ENCODE data around the gene TRIM68. TPM values are rescaled to one million over a fixed set of nuclear protein-coding genes. Genes with fewer than 3 reads are reported as not detected.

TRIM68 gene, protein sequence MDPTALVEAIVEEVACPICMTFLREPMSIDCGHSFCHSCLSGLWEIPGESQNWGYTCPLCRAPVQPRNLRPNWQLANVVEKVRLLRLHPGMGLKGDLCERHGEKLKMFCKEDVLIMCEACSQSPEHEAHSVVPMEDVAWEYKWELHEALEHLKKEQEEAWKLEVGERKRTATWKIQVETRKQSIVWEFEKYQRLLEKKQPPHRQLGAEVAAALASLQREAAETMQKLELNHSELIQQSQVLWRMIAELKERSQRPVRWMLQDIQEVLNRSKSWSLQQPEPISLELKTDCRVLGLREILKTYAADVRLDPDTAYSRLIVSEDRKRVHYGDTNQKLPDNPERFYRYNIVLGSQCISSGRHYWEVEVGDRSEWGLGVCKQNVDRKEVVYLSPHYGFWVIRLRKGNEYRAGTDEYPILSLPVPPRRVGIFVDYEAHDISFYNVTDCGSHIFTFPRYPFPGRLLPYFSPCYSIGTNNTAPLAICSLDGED
- polyA plus RNA-seq (2013, experiment 1 of 2), result 8.2 TPM
- 6.2 TPM for polyA plus RNA-seq (2013, experiment 2 of 2)

DNA sequence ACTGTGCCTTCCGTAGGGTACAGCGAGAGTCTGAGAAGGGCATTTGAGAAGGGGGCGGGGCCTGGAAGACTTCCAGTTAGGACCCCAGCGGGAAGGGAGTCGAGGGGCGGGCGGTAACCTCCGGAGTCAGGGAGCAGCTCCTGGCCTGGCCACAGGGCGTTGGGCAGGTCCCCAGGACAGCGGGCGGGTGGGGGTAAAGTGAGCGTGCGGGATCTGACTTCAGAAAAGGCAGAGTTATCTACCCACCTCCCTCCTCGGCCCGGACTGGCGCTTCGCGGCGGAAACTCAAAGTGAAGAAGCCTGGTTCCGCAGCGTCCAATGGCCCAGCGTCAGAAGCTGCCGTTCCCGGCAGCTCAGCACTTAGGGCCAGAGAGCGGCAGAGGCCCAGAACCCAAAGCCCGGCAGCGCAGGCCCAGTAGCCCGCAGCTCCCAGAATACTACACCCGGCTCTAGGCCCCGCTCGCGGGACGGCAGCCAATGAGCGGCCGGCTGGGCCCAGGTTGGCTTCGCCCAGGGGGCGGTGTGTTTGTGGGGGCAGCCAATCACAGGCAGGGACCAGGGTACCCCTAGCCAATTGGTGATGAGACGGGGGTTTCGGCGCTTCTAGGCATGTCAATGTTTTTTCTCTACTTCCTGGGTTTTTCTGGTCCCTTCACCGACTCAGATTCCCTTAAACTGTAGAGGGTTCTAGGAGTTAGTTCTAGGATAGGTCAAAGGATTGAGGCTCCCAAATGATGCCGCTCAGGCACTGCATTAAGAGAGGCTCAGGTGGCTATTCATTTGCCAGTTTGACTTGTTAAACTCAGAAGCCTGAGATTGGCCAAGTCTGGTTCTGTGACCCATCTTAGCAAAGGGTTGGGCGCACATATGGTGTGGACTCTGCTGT is at the start of gene TRIM68:
Gene TRIM68, minus strand, starts transcription at position 451 of the 886 bp plus-strand sequence. CDS start 2,727 bp downstream, outside the sequence.
- WGBS, 2 experiments (ENCODE audit: insufficient coverage in 2 of 2), result 8% methylated on average over 29 to 33 of the region's 43 CpGs
- peak within 1 kb of the TSS; percentile 58 for H3K4me3 ChIP-seq (ENCODE audit: extremely low read depth, insufficient read depth, low read length, poor library complexity, severe bottlenecking)
- no peaks in the 10 kb centered on the region for H3K9me3 ChIP-seq (ENCODE audit: control insufficient read depth, low read length)
- H3K36me3 ChIP-seq (ENCODE audit: control insufficient read depth, insufficient read depth, low read length), result no peaks in the 10 kb centered on the region
- no peaks in the 10 kb centered on the region for H3K4me1 ChIP-seq (ENCODE audit: control insufficient read depth, insufficient read depth, low read length, poor library complexity, severe bottlenecking)
- peak within 1 kb of the TSS; percentile 86 for H3K27ac ChIP-seq (ENCODE audit: low read depth, low read length, severe bottlenecking)

DNA sequence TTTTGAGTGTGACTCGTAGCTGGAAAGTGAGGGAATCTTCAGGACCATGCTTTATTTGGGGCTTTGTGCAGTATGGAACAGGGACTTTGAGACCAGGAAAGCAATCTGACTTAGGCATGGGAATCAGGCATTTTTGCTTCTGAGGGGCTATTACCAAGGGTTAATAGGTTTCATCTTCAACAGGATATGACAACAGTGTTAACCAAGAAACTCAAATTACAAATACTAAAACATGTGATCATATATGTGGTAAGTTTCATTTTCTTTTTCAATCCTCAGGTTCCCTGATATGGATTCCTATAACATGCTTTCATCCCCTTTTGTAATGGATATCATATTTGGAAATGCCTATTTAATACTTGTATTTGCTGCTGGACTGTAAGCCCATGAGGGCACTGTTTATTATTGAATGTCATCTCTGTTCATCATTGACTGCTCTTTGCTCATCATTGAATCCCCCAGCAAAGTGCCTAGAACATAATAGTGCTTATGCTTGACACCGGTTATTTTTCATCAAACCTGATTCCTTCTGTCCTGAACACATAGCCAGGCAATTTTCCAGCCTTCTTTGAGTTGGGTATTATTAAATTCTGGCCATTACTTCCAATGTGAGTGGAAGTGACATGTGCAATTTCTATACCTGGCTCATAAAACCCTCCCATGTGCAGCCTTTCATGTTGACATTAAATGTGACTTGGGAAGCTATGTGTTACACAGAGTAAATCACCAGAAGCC is 46.8 kb upstream of the TRIM68 start:
- Histone ChIP-seq H3K27ac (ENCODE audit: low read depth, low read length, severe bottlenecking) (no peak overlapping the region), H3K4me1 (ENCODE audit: control insufficient read depth, insufficient read depth, low read length, poor library complexity, severe bottlenecking) (peaks cover 7% of the 10 kb centered on the region)
- WGBS, 2 experiments (ENCODE audit: insufficient coverage in 2 of 2), result 73 to 75% methylated on average over 1 of the region's 2 CpGs

DNA sequence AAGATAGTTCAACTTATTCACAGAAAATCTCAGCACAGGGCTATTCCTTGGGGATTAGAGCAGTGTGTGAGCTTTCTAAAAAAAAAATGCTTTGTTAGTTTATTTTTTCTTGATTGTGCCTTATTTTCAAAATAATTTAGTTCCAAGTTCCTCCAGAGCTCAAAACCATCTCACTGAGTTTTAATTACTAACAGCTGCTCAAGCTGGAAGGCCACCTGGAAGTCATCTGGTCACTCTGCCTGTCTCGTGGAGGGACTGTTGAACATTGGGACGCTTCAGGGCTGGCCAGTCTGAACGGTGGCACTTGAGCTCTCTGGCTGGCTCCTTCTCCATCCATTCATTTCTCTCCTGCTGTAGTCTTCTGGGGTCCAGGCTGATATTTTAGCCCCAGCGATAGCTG is 39.7 kb upstream of the TRIM68 start:
- Histone ChIP-seq H3K9me3 (ENCODE audit: control insufficient read depth, low read length) (no peaks in the 10 kb centered on the region), H3K27ac (ENCODE audit: low read depth, low read length, severe bottlenecking) (no peak overlapping the region), H3K4me1 (ENCODE audit: control insufficient read depth, insufficient read depth, low read length, poor library complexity, severe bottlenecking) (no peaks in the 10 kb centered on the region), H3K4me3 (ENCODE audit: extremely low read depth, insufficient read depth, low read length, poor library complexity, severe bottlenecking) (no peak overlapping the region), H3K36me3 (ENCODE audit: control insufficient read depth, insufficient read depth, low read length) (no peaks in the 10 kb centered on the region)
- WGBS, 2 experiments (ENCODE audit: insufficient coverage in 2 of 2), result 89 to 92% methylated on average over 4 of the region's 4 CpGs

More for the DNA sequence above, 46.8 kb upstream of the TRIM68 start:
- H3K9me3 ChIP-seq (ENCODE audit: control insufficient read depth, low read length), result no peaks in the 10 kb centered on the region
- no peak overlapping the region for H3K4me3 ChIP-seq (ENCODE audit: extremely low read depth, insufficient read depth, low read length, poor library complexity, severe bottlenecking)
- H3K36me3 ChIP-seq (ENCODE audit: control insufficient read depth, insufficient read depth, low read length), result no peaks in the 10 kb centered on the region

DNA sequence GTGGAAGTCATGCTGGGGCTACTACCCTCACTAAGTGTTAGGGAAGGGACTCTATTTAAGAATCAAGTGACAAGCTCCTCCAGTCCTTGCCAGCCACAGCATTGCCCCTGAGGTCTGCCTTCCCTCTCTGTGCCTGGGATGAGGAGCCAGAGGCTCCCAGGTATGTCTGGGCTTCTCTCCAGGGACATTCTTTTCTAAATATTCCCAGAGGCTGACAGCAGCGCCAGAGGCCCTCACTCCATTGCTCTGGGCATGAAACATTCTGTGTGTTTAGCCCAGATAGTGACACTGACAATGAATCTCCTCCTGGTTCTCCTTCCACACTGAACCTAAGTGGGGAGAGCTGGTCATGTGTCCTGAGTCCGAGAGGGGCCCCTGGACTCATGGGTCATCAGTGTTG is 37.9 kb upstream of the TRIM68 start:
- H3K9me3 ChIP-seq (ENCODE audit: control insufficient read depth, low read length), result no peaks in the 10 kb centered on the region
- peaks cover 5% of the 10 kb centered on the region for H3K4me1 ChIP-seq (ENCODE audit: control insufficient read depth, insufficient read depth, low read length, poor library complexity, severe bottlenecking)
- H3K27ac ChIP-seq (ENCODE audit: low read depth, low read length, severe bottlenecking), result no peak overlapping the region
- no peaks in the 10 kb centered on the region for H3K36me3 ChIP-seq (ENCODE audit: control insufficient read depth, insufficient read depth, low read length)
- no peak overlapping the region for H3K4me3 ChIP-seq (ENCODE audit: extremely low read depth, insufficient read depth, low read length, poor library complexity, severe bottlenecking)
- 100% methylated on average over 1 of the region's 2 CpGs for WGBS, 2 experiments (ENCODE audit: insufficient coverage in 2 of 2)

DNA sequence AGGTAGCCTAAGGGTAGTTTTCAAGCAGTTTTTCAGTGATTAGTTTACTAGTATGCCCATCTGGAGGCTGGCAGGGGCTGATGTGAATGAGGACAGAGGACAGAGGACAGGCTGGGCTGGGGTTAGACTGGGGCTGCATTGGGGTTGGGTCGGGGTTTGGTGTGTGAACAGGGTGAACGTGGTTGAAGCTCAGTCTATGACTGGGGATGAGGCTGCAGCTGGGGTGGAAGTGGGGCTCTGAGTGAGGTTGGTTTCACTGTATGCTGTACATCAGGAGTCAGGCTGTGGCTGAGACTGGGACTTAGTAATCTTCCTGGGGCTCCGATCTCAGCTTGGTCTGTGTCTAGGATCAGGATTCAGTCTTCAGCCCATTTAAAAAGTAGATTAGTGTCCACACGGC is 36.2 kb upstream of the TRIM68 start:
- Histone ChIP-seq H3K27ac (ENCODE audit: low read depth, low read length, severe bottlenecking) (no peak overlapping the region), H3K36me3 (ENCODE audit: control insufficient read depth, insufficient read depth, low read length) (no peaks in the 10 kb centered on the region), H3K4me1 (ENCODE audit: control insufficient read depth, insufficient read depth, low read length, poor library complexity, severe bottlenecking) (peaks cover 5% of the 10 kb centered on the region), H3K4me3 (ENCODE audit: extremely low read depth, insufficient read depth, low read length, poor library complexity, severe bottlenecking) (no peak overlapping the region), H3K9me3 (ENCODE audit: control insufficient read depth, low read length) (no peaks in the 10 kb centered on the region)
- WGBS, 2 experiments (ENCODE audit: insufficient coverage in 2 of 2), result 84 to 90% methylated on average over 2 to 3 of the region's 4 CpGs

DNA sequence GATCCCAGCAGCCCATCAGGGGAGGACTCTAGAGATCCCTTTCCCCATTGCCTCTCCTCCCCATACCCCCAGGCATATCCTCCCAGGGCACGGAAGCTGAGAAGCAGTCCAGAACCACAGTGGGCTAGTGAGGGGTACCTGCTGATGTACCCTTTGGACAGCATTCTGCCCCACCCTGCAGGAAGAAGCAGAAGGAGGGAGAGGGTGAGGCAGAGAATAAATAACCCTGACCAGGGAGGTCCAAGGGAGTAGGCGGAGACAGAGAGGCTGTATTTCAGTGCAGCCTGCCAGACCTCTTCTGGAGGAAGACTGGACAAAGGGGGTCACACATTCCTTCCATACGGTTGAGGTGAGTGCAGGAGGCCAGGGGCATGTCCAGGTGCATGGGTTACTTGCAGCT is 35.7 kb upstream of the TRIM68 start, which contains the start of gene OR51E1:
Gene OR51E1, plus strand, starts transcription at position 301 of the 400 bp plus-strand sequence. CDS start 8,545 bp downstream, outside the sequence.
- Histone ChIP-seq H3K4me1 (ENCODE audit: control insufficient read depth, insufficient read depth, low read length, poor library complexity, severe bottlenecking) (peaks cover 5% of the 10 kb centered on the region), H3K36me3 (ENCODE audit: control insufficient read depth, insufficient read depth, low read length) (no peaks in the 10 kb centered on the region), H3K9me3 (ENCODE audit: control insufficient read depth, low read length) (no peaks in the 10 kb centered on the region), H3K27ac (ENCODE audit: low read depth, low read length, severe bottlenecking) (no peak within 1 kb of the TSS), H3K4me3 (ENCODE audit: extremely low read depth, insufficient read depth, low read length, poor library complexity, severe bottlenecking) (no peak within 1 kb of the TSS)
- WGBS, 2 experiments (ENCODE audit: insufficient coverage in 2 of 2), result 91 to 97% methylated on average over 2 to 3 of the region's 3 CpGs

DNA sequence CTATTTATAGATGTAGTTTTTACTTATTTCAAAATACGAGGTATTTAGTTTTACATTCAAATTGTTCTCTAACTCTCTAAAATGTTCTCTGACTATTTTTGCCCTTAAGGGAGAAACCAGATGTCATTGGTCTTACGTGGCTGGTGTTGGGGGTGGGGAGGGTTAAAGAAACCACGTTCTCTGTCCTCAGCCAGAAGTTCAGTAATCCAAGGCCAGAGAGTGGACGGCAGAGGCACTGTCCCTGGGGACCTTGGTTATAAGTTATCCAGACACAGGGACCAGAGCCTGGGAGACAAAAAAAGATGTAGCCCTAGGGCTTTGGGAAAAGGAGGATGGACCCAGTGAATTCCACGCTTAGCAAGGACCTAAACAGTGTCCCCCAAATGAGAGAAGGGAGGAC is 35.0 kb upstream of the TRIM68 start:
- H3K9me3 ChIP-seq (ENCODE audit: control insufficient read depth, low read length), result no peaks in the 10 kb centered on the region
- H3K4me1 ChIP-seq (ENCODE audit: control insufficient read depth, insufficient read depth, low read length, poor library complexity, severe bottlenecking), result peaks cover 5% of the 10 kb centered on the region
- WGBS, 2 experiments (ENCODE audit: insufficient coverage in 2 of 2), result 44 to 50% methylated on average over 2 to 4 of the region's 5 CpGs
- H3K4me3 ChIP-seq (ENCODE audit: extremely low read depth, insufficient read depth, low read length, poor library complexity, severe bottlenecking), result no peak overlapping the region
- H3K36me3 ChIP-seq (ENCODE audit: control insufficient read depth, insufficient read depth, low read length), result no peaks in the 10 kb centered on the region
- H3K27ac ChIP-seq (ENCODE audit: low read depth, low read length, severe bottlenecking), result no peak overlapping the region

DNA sequence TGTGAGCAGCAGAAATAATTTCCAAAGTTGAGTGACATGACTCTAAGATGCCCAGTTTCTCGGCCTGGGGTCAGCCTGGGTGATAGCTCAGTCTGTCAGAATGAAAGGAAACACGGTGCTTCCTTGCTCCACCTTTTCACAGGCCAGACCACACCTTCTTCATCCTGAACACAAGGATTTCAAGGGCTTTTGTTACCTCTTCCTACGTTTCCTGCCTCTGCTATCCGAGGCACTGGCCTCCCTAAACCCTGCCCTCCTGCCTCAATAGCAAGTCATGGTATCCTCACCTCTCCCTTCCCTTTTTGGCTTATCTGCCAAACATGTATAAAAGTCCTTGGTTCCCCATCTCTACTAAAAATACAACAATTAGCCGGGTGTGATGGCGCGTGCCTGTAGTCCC is 34.0 kb upstream of the TRIM68 start:
- H3K36me3 ChIP-seq (ENCODE audit: control insufficient read depth, insufficient read depth, low read length), result no peaks in the 10 kb centered on the region
- no peaks in the 10 kb centered on the region for H3K9me3 ChIP-seq (ENCODE audit: control insufficient read depth, low read length)
- no peak overlapping the region for H3K27ac ChIP-seq (ENCODE audit: low read depth, low read length, severe bottlenecking)
- H3K4me3 ChIP-seq (ENCODE audit: extremely low read depth, insufficient read depth, low read length, poor library complexity, severe bottlenecking), result no peak overlapping the region
- peaks cover 5% of the 10 kb centered on the region for H3K4me1 ChIP-seq (ENCODE audit: control insufficient read depth, insufficient read depth, low read length, poor library complexity, severe bottlenecking)
- 85 to 86% methylated on average over 4 to 7 of the region's 7 CpGs for WGBS, 2 experiments (ENCODE audit: insufficient coverage in 2 of 2)

DNA sequence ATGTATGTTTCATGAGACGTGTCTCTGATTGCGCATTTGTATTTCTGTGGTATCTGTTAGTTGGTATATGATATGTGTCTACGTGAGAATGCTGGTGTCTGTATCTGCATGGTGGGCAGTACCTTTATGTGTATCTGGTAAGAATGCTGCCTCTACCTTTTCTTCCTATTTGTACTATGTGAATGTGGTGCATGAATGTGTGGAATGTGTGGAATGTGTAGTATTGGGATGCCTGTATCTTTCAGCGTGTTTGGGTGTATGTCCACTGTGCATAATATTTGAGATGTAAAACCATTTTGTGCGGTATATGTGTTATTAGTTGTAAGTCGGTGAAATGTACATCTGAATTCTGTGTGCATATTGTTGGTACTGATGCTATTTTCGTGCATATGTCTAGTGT is 33.5 kb upstream of the TRIM68 start:
- Histone ChIP-seq H3K4me3 (ENCODE audit: extremely low read depth, insufficient read depth, low read length, poor library complexity, severe bottlenecking) (no peak overlapping the region), H3K4me1 (ENCODE audit: control insufficient read depth, insufficient read depth, low read length, poor library complexity, severe bottlenecking) (peaks cover 5% of the 10 kb centered on the region), H3K27ac (ENCODE audit: low read depth, low read length, severe bottlenecking) (no peak overlapping the region), H3K9me3 (ENCODE audit: control insufficient read depth, low read length) (no peaks in the 10 kb centered on the region), H3K36me3 (ENCODE audit: control insufficient read depth, insufficient read depth, low read length) (no peaks in the 10 kb centered on the region)
- whole genome bisulfite sequencing, 2 experiments (ENCODE audit: insufficient coverage in 2 of 2), result 95 to 96% methylated on average over 4 to 7 of the region's 7 CpGs

DNA sequence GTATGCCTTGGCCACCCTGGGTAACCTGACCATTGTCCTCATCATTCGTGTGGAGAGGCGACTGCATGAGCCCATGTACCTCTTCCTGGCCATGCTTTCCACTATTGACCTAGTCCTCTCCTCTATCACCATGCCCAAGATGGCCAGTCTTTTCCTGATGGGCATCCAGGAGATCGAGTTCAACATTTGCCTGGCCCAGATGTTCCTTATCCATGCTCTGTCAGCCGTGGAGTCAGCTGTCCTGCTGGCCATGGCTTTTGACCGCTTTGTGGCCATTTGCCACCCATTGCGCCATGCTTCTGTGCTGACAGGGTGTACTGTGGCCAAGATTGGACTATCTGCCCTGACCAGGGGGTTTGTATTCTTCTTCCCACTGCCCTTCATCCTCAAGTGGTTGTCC is 31.9 kb upstream of the TRIM68 start:
- 81 to 95% methylated on average over 5 to 6 of the region's 6 CpGs for WGBS, 2 experiments (ENCODE audit: insufficient coverage in 2 of 2)
- Histone ChIP-seq H3K27ac (ENCODE audit: low read depth, low read length, severe bottlenecking) (no peak overlapping the region), H3K4me3 (ENCODE audit: extremely low read depth, insufficient read depth, low read length, poor library complexity, severe bottlenecking) (no peak overlapping the region), H3K36me3 (ENCODE audit: control insufficient read depth, insufficient read depth, low read length) (no peaks in the 10 kb centered on the region), H3K9me3 (ENCODE audit: control insufficient read depth, low read length) (no peaks in the 10 kb centered on the region), H3K4me1 (ENCODE audit: control insufficient read depth, insufficient read depth, low read length, poor library complexity, severe bottlenecking) (peaks cover 5% of the 10 kb centered on the region)
